HAP-1 (cell line): Measurements from ENCODE around the gene PCDHGA8.
"Not testable (repeated sequence)": the region's sequence is repeated elsewhere in the genome, so short reads cannot be mapped to it uniquely, and the experiment has no call there.

Experiments
- DNase-seq, 2 experiments: peaks; one replicate each; pipeline ENCODE4 v3.0.0-alpha.2; 2016 to 2020; ENCODE audit warnings: low spot score in 2 of 2
- H3K27me3 ChIP-seq: fragments of 250-450 bp; sonication (Bioruptor Pico); 2 replicates; pipeline ENCODE4 v1.5.1; 2020; ENCODE audit warnings: low read depth, mild to moderate bottlenecking, moderate library complexity
- H3K36me3 ChIP-seq: fragments of 250-450 bp; sonication (Bioruptor Pico); replicated peaks from 2 replicates; pipeline ENCODE4 v1.5.1; 2020; ENCODE audit warnings: mild to moderate bottlenecking
- H3K4me1 ChIP-seq: fragments of 250-450 bp; sonication (Bioruptor Pico); 2 replicates; pipeline ENCODE4 v1.5.1; 2020; ENCODE audit warnings: mild to moderate bottlenecking
- H3K4me3 ChIP-seq: fragments of 250-450 bp; sonication (Bioruptor Pico); 2 replicates; pipeline ENCODE4 v1.5.1; 2020; ENCODE audit warnings: mild to moderate bottlenecking, moderate library complexity
- H3K9me3 ChIP-seq: fragments of 250-450 bp; sonication (Bioruptor Pico); 2 replicates; pipeline ENCODE4 v1.5.1; 2020; ENCODE audit warnings: mild to moderate bottlenecking, moderate library complexity
- in situ Hi-C: fragments of 300-500 bp; cut with MboI; formaldehyde crosslinking; loops from 3 replicates; pipeline ENCODE4 v1.14.3; 2020; ENCODE audit warnings: low sequenced_read_pairs, inconsistent platforms, mixed read lengths

PCDHGA8 gene

GRCh38 chr5:141402553-141403243 is 10.3 kb downstream of the PCDHGA8 start, which contains the start of gene PCDHGA9:
TSS of gene PCDHGA9 (plus strand) at chr5:141402778. CDS start at chr5:141402953, 175 bp downstream.
- Histone ChIP-seq H3K9me3 (no peaks in the 10 kb centered on the region), H3K4me3 (no peak within 1 kb of the TSS), H3K36me3 (no peaks in the 10 kb centered on the region), H3K4me1 (no peaks in the 10 kb centered on the region), H3K27me3 (no peaks in the 10 kb centered on the region)
- peak in 1 of 2 experiments; percentile 27 for DNase-seq
- in situ Hi-C loops = no loop called here

GRCh38 chr5:141403387-141403786 is 11.0 kb downstream of the PCDHGA8 start:
- H3K4me1 ChIP-seq = no peaks in the 10 kb centered on the region
- H3K4me3 ChIP-seq = no peak overlapping the region
- no peak for DNase-seq
- no peaks in the 10 kb centered on the region for H3K27me3 ChIP-seq
- no peaks in the 10 kb centered on the region for H3K36me3 ChIP-seq
- in situ Hi-C loops = no loop called here
- no peaks in the 10 kb centered on the region for H3K9me3 ChIP-seq

DNA sequence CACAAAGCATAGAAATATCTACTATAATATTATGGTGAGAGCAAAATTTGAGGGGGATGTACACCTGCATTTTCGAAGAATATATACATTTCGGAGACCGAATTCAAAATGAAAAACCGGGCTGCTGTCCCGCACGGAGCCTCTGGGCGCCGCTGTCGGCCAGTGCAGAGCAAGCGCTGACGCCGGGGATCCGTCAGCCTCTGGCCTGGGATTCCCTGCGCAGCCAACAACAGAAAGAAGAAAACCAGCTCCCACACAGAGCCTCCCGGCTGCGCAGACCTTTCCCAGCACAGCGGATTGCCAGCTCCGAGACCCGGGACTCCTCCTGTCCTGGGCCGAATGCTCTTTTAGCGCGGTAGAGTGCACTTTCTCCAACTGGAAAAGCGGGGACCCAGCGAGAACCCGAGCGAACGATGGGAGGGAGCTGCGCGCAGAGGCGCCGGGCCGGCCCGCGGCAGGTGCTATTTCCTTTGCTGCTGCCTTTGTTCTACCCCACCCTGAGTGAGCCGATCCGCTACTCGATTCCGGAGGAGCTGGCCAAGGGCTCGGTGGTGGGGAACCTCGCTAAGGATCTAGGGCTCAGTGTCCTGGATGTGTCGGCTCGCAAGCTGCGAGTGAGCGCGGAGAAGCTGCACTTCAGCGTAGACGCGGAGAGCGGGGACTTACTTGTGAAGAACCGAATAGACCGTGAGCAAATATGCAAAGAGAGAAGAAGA is 15.5 kb downstream of the PCDHGA8 start, which contains the start of gene PCDHGB6:
TSS of gene PCDHGB6 (plus strand) at position 232 of the 716 bp plus-strand sequence. CDS start at position 414, 182 bp downstream.
- DNase-seq = peak in 1 of 2 experiments; percentile 7
- in situ Hi-C loops, H3K4me3 ChIP-seq, H3K9me3 ChIP-seq, H3K4me1 ChIP-seq, H3K27me3 ChIP-seq, H3K36me3 ChIP-seq: not testable (repeated sequence)

DNA sequence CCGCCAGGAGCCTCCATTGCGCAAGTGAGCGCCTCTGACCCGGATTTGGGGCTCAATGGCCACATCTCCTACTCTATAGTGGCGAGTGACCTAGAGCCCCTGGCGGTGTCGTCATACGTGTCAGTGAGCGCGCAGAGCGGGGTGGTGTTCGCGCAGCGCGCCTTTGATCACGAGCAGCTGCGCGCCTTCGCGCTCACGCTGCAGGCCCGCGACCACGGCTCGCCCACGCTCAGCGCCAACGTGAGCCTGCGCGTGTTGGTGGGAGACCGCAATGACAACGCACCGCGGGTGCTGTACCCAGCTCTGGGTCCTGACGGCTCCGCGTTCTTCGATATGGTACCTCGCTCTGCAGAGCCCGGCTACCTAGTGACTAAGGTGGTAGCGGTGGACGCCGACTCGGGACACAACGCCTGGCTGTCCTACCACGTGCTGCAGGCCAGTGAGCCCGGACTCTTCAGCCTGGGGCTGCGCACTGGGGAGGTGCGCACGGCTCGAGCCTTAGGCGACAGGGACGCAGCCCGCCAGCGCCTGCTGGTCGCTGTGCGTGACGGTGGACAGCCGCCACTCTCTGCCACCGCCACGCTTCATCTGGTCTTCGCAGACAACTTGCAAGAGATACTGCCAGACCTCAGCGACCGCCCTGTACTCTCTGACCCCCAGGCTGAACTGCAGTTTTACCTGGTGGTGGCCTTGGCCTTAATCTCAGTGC is 17.3 kb downstream of the PCDHGA8 start:
- DNase-seq = no peak
- no peaks in the 10 kb centered on the region; the same call in 1 of the 2 replicates for H3K4me1 ChIP-seq
- no peaks in the 10 kb centered on the region for H3K36me3 ChIP-seq
- no peaks in the 10 kb centered on the region for H3K27me3 ChIP-seq
- 0 out of 2 replicates have a peak, but pooled peaks cover 2% of the 10 kb centered on the region for H3K9me3 ChIP-seq
- no peak overlapping the region for H3K4me3 ChIP-seq
- in situ Hi-C loops = loop anchor here (5.0 to 10.0 kb wide), 2 partner anchors 115 to 153 kb away; no protein-coding TSS in a partner anchor

DNA sequence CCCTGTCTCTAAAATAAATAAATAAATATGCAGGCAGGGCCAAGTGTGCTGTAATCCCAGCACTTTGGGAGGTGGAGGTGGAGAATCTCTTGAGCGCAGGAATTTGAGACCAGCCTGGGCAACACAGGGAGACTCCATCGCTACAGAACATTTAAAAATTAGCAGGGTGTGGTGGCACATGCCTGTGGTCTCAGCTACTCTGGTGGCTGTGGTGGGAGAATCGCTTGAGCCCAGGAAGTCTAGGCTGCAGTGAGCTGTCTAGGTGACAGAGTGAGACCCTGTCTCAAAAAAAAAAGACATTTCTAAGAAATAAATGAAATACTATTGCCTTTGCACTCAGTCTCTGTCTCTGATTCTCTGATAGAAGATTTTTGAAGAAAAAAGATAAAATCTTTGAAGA is 19.1 kb downstream of the PCDHGA8 start:
- Histone ChIP-seq H3K27me3 (no peaks in the 10 kb centered on the region), H3K4me1 (no peaks in the 10 kb centered on the region; the same call in 1 of the 2 replicates), H3K36me3 (no peaks in the 10 kb centered on the region), H3K4me3 (no peak overlapping the region), H3K9me3 (peaks cover 5% of the 10 kb centered on the region; the same call in 1 of the 2 replicates)
- no peak for DNase-seq
- in situ Hi-C loops = loop anchor here (5.0 to 10.0 kb wide), 2 partner anchors 113 to 151 kb away; no protein-coding TSS in a partner anchor

GRCh38 chr5:141412854-141413539 is 20.6 kb downstream of the PCDHGA8 start, which contains the start of gene PCDHGA10:
TSS of gene PCDHGA10 (plus strand) at chr5:141412987. CDS start at chr5:141413176, 189 bp downstream.
- Histone ChIP-seq H3K27me3 (no peaks in the 10 kb centered on the region), H3K4me1 (no peaks in the 10 kb centered on the region; the same call in 1 of the 2 replicates), H3K4me3 (peak within 1 kb of the TSS; percentile 57), H3K36me3 (no peaks in the 10 kb centered on the region), H3K9me3 (peaks cover 5% of the 10 kb centered on the region; the same call in 1 of the 2 replicates)
- DNase-seq = peak; percentile 66 to 85
- in situ Hi-C loops = loop anchor here (5.0 to 10.0 kb wide), 2 partner anchors 112 to 149 kb away; no protein-coding TSS in a partner anchor

- H3K9me3 ChIP-seq = peaks cover 5% of the 10 kb centered on the region; the same call in 1 of the 2 replicates
- in situ Hi-C loops = loop anchor here (5.0 to 10.0 kb wide), 2 partner anchors 111 to 149 kb away; no protein-coding TSS in a partner anchor
- H3K27me3 ChIP-seq = no peaks in the 10 kb centered on the region
- H3K4me1 ChIP-seq = no peaks in the 10 kb centered on the region; the same call in 1 of the 2 replicates
- DNase-seq = peak in 1 of 2 experiments; percentile 4
- peak overlapping the region; percentile 57 for H3K4me3 ChIP-seq
- no peaks in the 10 kb centered on the region for H3K36me3 ChIP-seq
Observed at GRCh38 chr5:141413540-141414069, 21.2 kb downstream of the PCDHGA8 start.

- H3K4me3 ChIP-seq, H3K4me1 ChIP-seq, DNase-seq, H3K27me3 ChIP-seq, H3K9me3 ChIP-seq, H3K36me3 ChIP-seq: not testable (repeated sequence)
- in situ Hi-C loops = loop anchor here (5.0 to 10.0 kb wide), 2 partner anchors 110 to 148 kb away; no protein-coding TSS in a partner anchor
Observed at GRCh38 chr5:141414548-141415274, 22.3 kb downstream of the PCDHGA8 start.

- H3K4me3 ChIP-seq = not testable (repeated sequence)
- in situ Hi-C loops = loop anchor here (10.0 kb wide), 1 partner anchor 110 kb away; no protein-coding TSS in a partner anchor
Observed at GRCh38 chr5:141415275-141415618, 22.8 kb downstream of the PCDHGA8 start.

DNA sequence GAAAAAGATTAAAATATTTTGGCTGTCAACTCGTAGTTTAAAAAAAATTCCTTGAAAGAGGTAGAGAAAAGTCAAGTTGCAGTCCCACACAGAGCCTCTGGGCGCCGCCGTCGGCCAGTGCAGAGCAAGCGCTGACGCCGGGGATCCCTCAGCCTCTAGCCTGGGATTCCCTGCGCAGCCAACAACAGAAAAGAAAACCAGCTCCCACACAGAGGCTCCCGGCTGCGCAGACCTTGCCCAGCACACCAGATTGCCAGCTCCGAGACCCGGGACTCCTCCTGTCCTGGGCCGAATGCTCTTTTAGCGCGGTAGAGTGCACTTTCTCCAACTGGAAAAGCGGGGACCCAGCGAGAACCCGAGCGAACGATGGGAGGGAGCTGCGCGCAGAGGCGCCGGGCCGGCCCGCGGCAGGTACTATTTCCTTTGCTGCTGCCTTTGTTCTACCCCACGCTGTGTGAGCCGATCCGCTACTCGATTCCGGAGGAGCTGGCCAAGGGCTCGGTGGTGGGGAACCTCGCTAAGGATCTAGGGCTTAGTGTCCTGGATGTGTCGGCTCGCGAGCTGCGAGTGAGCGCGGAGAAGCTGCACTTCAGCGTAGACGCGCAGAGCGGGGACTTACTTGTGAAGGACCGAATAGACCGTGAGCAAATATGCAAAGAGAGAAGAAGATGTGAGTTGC is 25.2 kb downstream of the PCDHGA8 start, which contains the start of gene PCDHGB7:
TSS of gene PCDHGB7 (plus strand) at position 184 of the 679 bp plus-strand sequence. CDS start at position 367, 183 bp downstream.
- H3K9me3 ChIP-seq, H3K27me3 ChIP-seq, H3K4me1 ChIP-seq, H3K4me3 ChIP-seq, H3K36me3 ChIP-seq, DNase-seq: not testable (repeated sequence)
- in situ Hi-C loops = loop anchor here (10.0 kb wide), 1 partner anchor 107 kb away; no protein-coding TSS in a partner anchor

More at GRCh38 chr5:141415275-141415618, 22.8 kb downstream of the PCDHGA8 start:
- H3K4me1 ChIP-seq, H3K9me3 ChIP-seq, H3K36me3 ChIP-seq, H3K27me3 ChIP-seq, DNase-seq: not testable (repeated sequence)

GRCh38 chr5:141419074-141419880 is 26.8 kb downstream of the PCDHGA8 start:
- no peaks in the 10 kb centered on the region for H3K27me3 ChIP-seq
- no peak for DNase-seq
- no peaks in the 10 kb centered on the region for H3K4me1 ChIP-seq
- H3K36me3 ChIP-seq = no peaks in the 10 kb centered on the region
- in situ Hi-C loops = loop anchor here (10.0 kb wide), 1 partner anchor 106 kb away; no protein-coding TSS in a partner anchor
- H3K9me3 ChIP-seq = peaks cover 3% of the 10 kb centered on the region
- no peak overlapping the region for H3K4me3 ChIP-seq
